ENCODE data around the gene REC114. TPM values are rescaled to one million over a fixed set of nuclear protein-coding genes. Genes with fewer than 3 reads are reported as not detected.
"Not testable (repeated sequence)": the region's sequence is repeated elsewhere in the genome, so short reads cannot be mapped to it uniquely, and the experiment has no call there.

Gene REC114
- total RNA-seq, 1 experiment from 2014 or later, result not detected

DNA sequence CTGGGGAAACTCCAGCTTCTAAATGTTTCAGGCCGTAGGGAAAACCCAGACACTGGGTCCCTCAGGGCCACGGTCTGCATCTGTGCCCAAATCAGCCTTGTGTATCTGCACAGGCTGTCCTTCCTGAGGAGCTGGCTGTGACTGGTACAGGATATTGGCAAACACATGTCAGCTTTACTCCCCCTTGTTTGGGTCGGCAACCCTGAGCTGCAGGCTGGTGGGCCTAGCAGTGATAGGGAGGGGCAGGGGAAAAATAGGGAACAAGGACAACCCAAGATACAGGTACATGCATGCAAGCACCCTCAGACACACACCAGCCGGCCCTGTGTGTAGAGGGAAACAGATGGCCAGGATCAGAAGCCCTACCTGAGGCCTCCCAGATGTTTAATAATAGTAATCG, 45.5 kb upstream of the REC114 start:
- intact Hi-C loops (cut with micrococcal nuclease), result no loop called here
- peaks cover 36% of the 10 kb centered on the region for H3K27me3 Mint-ChIP-seq (ENCODE audit: insufficient read depth, unreplicated experiment)
- no peak overlapping the region for H3K27ac Mint-ChIP-seq (ENCODE audit: low read depth, unreplicated experiment)
- H3K9me3 Mint-ChIP-seq (ENCODE audit: unreplicated experiment), result no peaks in the 10 kb centered on the region
- no peaks in the 10 kb centered on the region for H3K36me3 Mint-ChIP-seq (ENCODE audit: insufficient read depth, unreplicated experiment)
- ChIA-PET POLR2A (no interaction called here), CTCF (no interaction called here)
- no peak overlapping the region for H3K4me3 Mint-ChIP-seq (ENCODE audit: unreplicated experiment)
- TF ChIP-seq, protein P1, sequence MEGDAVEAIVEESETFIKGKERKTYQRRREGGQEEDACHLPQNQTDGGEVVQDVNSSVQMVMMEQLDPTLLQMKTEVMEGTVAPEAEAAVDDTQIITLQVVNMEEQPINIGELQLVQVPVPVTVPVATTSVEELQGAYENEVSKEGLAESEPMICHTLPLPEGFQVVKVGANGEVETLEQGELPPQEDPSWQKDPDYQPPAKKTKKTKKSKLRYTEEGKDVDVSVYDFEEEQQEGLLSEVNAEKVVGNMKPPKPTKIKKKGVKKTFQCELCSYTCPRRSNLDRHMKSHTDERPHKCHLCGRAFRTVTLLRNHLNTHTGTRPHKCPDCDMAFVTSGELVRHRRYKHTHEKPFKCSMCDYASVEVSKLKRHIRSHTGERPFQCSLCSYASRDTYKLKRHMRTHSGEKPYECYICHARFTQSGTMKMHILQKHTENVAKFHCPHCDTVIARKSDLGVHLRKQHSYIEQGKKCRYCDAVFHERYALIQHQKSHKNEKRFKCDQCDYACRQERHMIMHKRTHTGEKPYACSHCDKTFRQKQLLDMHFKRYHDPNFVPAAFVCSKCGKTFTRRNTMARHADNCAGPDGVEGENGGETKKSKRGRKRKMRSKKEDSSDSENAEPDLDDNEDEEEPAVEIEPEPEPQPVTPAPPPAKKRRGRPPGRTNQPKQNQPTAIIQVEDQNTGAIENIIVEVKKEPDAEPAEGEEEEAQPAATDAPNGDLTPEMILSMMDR (IDR thresholded peaks at IDR 0.05; ENCODE audit: unreplicated experiment), result no peak
- no peaks in the 10 kb centered on the region for H3K4me1 Mint-ChIP-seq (ENCODE audit: insufficient read depth, unreplicated experiment)
- DNase-seq (ENCODE audit: unreplicated experiment), result no peak
- BruUV-seq (replicated peaks), result no TSS peak

DNA sequence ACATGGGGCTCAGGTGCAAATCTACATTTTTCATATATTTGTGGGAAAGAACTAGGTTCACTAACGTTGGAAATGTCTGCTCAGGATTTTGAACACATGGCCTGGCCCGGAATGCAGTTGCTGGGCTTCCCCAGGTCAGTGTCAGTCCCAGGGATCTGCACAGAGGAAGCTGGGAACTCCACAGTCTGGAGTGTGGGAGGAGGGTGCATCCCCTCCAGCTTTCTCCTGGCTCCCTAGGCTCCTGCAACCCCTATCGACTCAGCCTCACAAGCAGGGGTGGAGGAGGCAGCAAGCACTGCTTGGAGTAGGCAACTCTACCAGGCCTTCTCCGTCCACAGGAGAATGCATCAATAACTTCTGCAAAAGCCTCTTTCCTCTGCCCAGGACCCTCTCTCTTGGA, 44.1 kb upstream of the REC114 start:
- no TSS peak for BruUV-seq (replicated peaks)
- no peak overlapping the region for H3K4me3 Mint-ChIP-seq (ENCODE audit: unreplicated experiment)
- H3K27ac Mint-ChIP-seq (ENCODE audit: low read depth, unreplicated experiment), result no peak overlapping the region
- TF ChIP-seq, protein P1 (IDR thresholded peaks at IDR 0.05; ENCODE audit: unreplicated experiment), result no peak
- no peaks in the 10 kb centered on the region for H3K36me3 Mint-ChIP-seq (ENCODE audit: insufficient read depth, unreplicated experiment)
- no peaks in the 10 kb centered on the region for H3K4me1 Mint-ChIP-seq (ENCODE audit: insufficient read depth, unreplicated experiment)
- H3K9me3 Mint-ChIP-seq (ENCODE audit: unreplicated experiment), result no peaks in the 10 kb centered on the region
- peaks cover 25% of the 10 kb centered on the region for H3K27me3 Mint-ChIP-seq (ENCODE audit: insufficient read depth, unreplicated experiment)
- ChIA-PET CTCF (no interaction called here), POLR2A (no interaction called here)
- DNase-seq (ENCODE audit: unreplicated experiment), result no peak
- intact Hi-C loops (cut with micrococcal nuclease), result no loop called here

DNA sequence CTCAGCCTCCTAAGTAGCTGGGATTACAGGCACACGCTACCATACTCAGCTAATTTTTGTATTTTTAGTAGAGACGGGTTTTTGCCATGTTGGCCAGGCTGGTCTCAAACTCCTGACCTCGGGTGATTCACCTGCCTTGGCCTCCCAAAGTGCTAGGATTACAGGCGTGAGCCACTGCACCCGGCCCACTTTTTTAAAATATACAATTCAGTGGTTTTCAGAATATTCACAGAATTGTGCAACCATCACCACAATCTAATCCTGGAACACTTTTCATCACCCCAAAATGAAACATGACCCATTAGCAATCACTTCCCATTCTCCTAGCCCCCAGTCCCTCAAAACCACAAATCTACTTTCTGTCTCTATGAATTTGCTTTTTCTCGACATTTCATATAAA, 42.7 kb upstream of the REC114 start:
- H3K4me1 Mint-ChIP-seq (ENCODE audit: insufficient read depth, unreplicated experiment); H3K4me3 Mint-ChIP-seq (ENCODE audit: unreplicated experiment); H3K36me3 Mint-ChIP-seq (ENCODE audit: insufficient read depth, unreplicated experiment); intact Hi-C loops (cut with micrococcal nuclease); H3K27ac Mint-ChIP-seq (ENCODE audit: low read depth, unreplicated experiment); POLR2A ChIA-PET; CTCF ChIA-PET; BruUV-seq (replicated peaks); H3K9me3 Mint-ChIP-seq (ENCODE audit: unreplicated experiment): not testable (repeated sequence)
- peak; percentile 38 for DNase-seq (ENCODE audit: unreplicated experiment)
- H3K27me3 Mint-ChIP-seq (ENCODE audit: insufficient read depth, unreplicated experiment), result peaks cover 25% of the 10 kb centered on the region

DNA sequence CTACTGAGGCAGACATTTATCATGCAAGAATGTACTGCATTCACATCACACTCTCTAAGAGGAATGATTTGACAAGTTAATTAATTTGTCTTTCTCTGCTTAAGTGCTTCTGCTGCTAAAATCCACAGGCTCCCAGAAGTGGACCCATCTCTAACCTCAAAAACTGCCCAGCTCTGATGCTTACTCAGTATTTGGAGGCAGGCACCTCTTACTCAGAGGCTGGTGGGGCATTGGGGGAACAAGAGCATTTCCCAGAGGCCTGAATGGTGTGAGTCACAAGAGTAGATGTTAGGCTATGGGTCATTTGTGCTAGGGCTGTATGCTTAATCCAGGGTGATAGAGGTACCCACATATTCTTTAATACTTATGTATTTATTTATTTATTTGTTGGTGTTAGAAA, 39.8 kb upstream of the REC114 start:
- no TSS peak for BruUV-seq (replicated peaks)
- CTCF ChIA-PET, result no interaction called here

More for the DNA sequence above, 39.8 kb upstream of the REC114 start:
- Mint-ChIP-seq H3K9me3 (ENCODE audit: unreplicated experiment) (no peaks in the 10 kb centered on the region), H3K4me1 (ENCODE audit: insufficient read depth, unreplicated experiment) (no peaks in the 10 kb centered on the region), H3K27ac (ENCODE audit: low read depth, unreplicated experiment) (no peak overlapping the region), H3K4me3 (ENCODE audit: unreplicated experiment) (no peak overlapping the region), H3K36me3 (ENCODE audit: insufficient read depth, unreplicated experiment) (no peaks in the 10 kb centered on the region), H3K27me3 (ENCODE audit: insufficient read depth, unreplicated experiment) (peaks cover 43% of the 10 kb centered on the region)
- POLR2A ChIA-PET, result interaction anchor here (1.1 kb wide), 1 partner anchor 12 kb away, joined by 4 read pairs; no protein-coding TSS in a partner anchor
- TF ChIP-seq, protein P1 (IDR thresholded peaks at IDR 0.05; ENCODE audit: unreplicated experiment), result no peak
- intact Hi-C loops (cut with micrococcal nuclease), result no loop called here
- DNase-seq (ENCODE audit: unreplicated experiment), result peak; percentile 13
